ENCODE data around the gene SHANK3.
"Not testable (repeated sequence)": the region's sequence is repeated elsewhere in the genome, so short reads cannot be mapped to it uniquely, and the experiment has no call there.

The SHANK3 gene

GRCh38 chr22:50654664-50655063 is 18.0 kb upstream of the SHANK3 start:
- DNase-seq, result not testable (repeated sequence)

- DNase-seq, result no peak
Observed at GRCh38 chr22:50656122-50657070, 16.2 kb upstream of the SHANK3 start.

DNA sequence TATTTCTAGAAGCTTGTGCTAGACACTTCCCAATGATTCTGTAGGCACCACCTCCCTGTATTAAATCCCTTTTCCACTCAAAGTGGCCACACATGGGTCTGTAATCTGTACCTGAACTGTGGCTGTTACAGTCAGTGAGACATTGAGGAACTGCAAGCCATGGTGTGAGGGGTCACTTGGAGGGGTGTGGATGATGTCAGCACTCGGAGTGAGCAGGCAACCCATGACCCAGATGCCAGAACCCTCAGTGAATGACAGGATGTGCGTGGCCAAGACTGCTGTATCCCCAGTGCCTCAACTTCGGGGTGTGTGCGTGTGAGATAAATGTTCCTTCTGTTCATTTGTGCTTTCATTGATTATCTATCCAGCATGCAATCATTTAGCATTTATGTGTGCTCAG is 14.7 kb upstream of the SHANK3 start:
- no peak for DNase-seq

DNA sequence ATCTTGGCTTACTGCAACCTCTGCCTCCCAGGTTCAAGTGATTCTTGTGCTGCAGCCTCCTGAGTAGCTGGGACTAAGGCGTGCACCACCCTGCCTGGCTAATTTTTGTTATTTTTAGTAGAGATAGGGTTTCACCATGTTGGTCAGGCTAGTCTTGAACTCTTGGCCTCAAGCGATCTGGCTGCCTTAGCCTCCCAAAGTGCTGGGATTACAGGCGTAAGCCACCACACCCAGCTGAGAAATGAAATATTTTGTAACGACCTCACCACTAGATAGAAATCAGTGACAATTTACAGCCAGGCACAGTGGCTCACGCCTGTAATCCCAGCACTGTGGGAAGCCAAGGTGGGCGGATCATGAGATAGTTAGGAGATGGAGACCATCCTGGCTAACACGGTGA is 12.9 kb upstream of the SHANK3 start:
- DNase-seq, result not testable (repeated sequence)

DNA sequence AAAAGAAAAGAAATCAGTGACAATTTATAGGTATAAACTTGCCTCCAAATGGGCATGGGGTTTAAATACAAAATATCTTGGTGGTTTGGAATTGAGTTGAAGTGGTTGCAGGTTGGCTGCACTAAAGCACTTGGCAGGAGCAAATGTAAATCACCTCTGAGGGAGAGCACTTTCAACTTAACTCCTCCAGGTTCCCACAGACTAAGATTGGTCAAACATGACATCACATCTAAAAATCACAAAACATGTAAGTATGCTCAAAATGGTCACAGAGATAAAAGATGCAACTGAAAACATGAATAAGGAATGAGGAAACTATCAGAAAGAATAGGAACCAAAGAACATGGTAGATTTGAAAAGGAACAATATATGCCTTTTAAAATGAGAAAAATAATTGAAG is 12.3 kb upstream of the SHANK3 start:
- no peak for DNase-seq

GRCh38 chr22:50665212-50665611 is 7.4 kb upstream of the SHANK3 start:
- DNase-seq, result no peak

GRCh38 chr22:50665738-50666137 is 6.9 kb upstream of the SHANK3 start:
- DNase-seq, result no peak

- DNase-seq, result no peak
Observed at GRCh38 chr22:50670513-50670912, 2.1 kb upstream of the SHANK3 start.

- no peak for DNase-seq
Observed at GRCh38 chr22:50670914-50671538, 1.6 kb upstream of the SHANK3 start.

- no peak for DNase-seq
Observed at GRCh38 chr22:50671641-50672040, 982 bp upstream of the SHANK3 start.

DNA sequence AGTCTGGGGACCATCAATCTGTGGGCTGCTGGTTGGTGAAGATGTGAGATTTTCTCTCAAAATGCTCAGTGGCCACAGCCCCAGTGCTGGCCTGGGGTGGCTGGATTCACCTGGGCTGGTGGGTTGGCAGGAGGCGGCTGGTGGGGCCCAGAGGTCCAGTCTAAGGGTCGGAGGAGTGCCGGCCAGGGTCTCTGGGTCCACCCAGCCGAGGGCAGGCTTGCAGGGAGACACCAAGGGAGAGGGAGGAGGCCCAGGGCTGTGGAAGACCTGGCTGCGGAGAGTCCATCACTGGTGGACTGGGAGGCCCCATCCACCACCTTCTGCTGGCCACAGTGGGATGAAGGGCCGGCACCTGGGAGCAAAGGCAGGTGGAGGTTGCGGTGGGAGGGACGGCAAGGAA is 582 bp upstream of the SHANK3 start:
- no peak for DNase-seq

GRCh38 chr22:50673231-50674129 is 857 bp downstream of the SHANK3 start:
- no peak for DNase-seq

- no peak for DNase-seq
Observed at GRCh38 chr22:50674130-50674500, 1.5 kb downstream of the SHANK3 start.

DNA sequence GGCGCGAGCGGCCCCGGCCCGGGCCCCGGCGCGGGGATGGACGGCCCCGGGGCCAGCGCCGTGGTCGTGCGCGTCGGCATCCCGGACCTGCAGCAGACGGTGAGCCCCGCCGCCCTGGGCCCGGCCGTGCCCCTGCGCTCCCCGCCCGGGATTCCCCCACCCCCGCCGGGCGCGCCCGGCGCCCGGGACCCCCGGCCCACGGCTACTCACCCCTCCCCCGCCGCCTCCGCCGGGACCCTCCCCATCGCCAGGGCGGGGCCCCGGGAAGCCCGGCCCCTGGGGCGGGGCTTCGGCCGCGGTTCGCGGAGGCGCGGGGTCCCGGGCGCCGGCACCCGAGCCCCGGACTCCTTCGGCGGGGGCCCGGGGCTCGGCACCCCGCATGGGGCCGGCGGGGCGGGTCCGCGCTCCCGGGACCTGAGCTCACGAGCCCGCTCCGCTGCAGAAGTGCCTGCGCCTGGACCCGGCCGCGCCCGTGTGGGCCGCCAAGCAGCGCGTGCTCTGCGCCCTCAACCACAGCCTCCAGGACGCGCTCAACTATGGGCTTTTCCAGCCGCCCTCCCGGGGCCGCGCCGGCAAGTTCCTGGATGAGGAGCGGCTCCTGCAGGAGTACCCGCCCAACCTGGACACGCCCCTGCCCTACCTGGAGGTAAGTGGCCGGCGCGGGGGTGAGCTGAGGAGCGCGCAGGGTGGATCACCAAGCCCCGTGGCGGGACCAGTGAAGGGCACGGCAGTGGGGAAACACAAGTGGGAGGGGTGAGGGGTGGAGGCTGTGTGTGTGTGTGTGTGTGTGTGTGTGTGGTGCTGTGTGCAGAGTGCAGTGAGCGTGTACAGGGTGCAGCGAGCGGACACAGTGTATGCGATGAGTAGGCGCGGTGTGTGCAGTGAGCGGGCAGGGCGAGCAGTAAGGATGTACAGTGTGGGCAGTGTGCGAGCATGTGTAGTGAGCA is 2.3 kb downstream of the SHANK3 start:
- no peak for DNase-seq

- no peak for DNase-seq
Observed at GRCh38 chr22:50675553-50676179, 3.0 kb downstream of the SHANK3 start.

GRCh38 chr22:50676180-50676636 is 3.6 kb downstream of the SHANK3 start:
- no peak for DNase-seq

- DNase-seq, result no peak
Observed at GRCh38 chr22:50676661-50677492, 4.3 kb downstream of the SHANK3 start.

GRCh38 chr22:50677493-50678217 is 5.0 kb downstream of the SHANK3 start:
- no peak for DNase-seq

DNA sequence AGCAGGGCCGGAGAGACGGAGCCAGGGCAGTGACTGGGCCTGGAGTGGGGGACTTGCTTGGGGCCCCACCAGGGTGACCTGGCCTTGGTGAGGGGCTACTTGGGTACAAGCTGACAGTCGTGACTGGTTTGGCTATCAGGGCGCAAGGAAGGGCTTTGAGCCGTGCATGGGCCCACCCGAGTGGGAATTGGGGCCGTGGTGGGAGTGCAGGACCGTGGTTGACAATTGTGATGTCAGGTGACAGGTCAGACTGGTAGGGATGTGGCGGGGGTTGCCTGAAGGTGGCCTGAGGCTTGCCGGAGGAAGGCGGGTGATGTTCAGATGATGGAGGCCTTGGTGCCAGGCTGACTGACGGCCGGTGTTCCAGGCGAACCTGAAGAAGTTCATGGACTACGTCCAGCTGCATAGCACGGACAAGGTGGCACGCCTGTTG is 5.6 kb downstream of the SHANK3 start:
- no peak for DNase-seq
